HG02870 (cell line): ENCODE measurements around the gene PTTG1IP.

Experiments used
- ATAC-seq: cut with Tn5 transposase; IDR thresholded peaks from one replicate; pipeline ENCODE4 v1.9.1; 2021; ENCODE audit warnings: mild to moderate bottlenecking, moderate library complexity; ENCODE audit not compliant: unreplicated experiment

The PTTG1IP gene

GRCh38 chr21:44910229-44911067, 37.0 kb upstream of the PTTG1IP start:
- ATAC-seq = no peak

GRCh38 chr21:44909719-44910118, 36.2 kb upstream of the PTTG1IP start:
- no peak for ATAC-seq

- ATAC-seq = no peak
Observed at GRCh38 chr21:44908908-44909307, 35.4 kb upstream of the PTTG1IP start.

GRCh38 chr21:44907966-44908895, 34.7 kb upstream of the PTTG1IP start:
- no peak for ATAC-seq

- no peak for ATAC-seq
Observed at GRCh38 chr21:44907225-44907965, 33.9 kb upstream of the PTTG1IP start.

GRCh38 chr21:44905728-44906090, 32.2 kb upstream of the PTTG1IP start:
- ATAC-seq = no peak

GRCh38 chr21:44905016-44905727, 31.7 kb upstream of the PTTG1IP start:
- no peak for ATAC-seq

GRCh38 chr21:44904141-44904923, 30.8 kb upstream of the PTTG1IP start:
- ATAC-seq = no peak

- no peak for ATAC-seq
Observed at GRCh38 chr21:44903689-44904088, 30.2 kb upstream of the PTTG1IP start.

GRCh38 chr21:44903050-44903685, 29.7 kb upstream of the PTTG1IP start:
- no peak for ATAC-seq

- ATAC-seq = no peak
Observed at GRCh38 chr21:44902268-44903049, 29.0 kb upstream of the PTTG1IP start.

- ATAC-seq = no peak
Observed at GRCh38 chr21:44901391-44902074, 28.0 kb upstream of the PTTG1IP start.

- ATAC-seq = no peak
Observed at GRCh38 chr21:44900559-44901251, 27.2 kb upstream of the PTTG1IP start.

GRCh38 chr21:44899768-44900558, 26.5 kb upstream of the PTTG1IP start:
- ATAC-seq = no peak

GRCh38 chr21:44898851-44899767, 25.6 kb upstream of the PTTG1IP start:
- ATAC-seq = no peak
